Gastrocnemius medialis (tissue), 4 donors: ENCODE results near the gene WWOX.

Source experiments
- POLR2A ChIP-seq, 2 donors: fragments of 450-650 bp; IDR thresholded peaks; one replicate each; pipeline ENCODE4 v1.6.1; 2017; ENCODE audit warnings: antibody characterized with exemption in 2 of 2, mild to moderate bottlenecking in 2 of 2, moderate library complexity in 2 of 2
- TF ChIP-seq, protein P1 (sequence below), 5 experiments: fragments of 450-650 bp in 3 of 5; fragments of 200-600 bp in 2 of 5; sonication (generic) in 2 of 5; IDR thresholded peaks in 4 of 5; conservative IDR thresholded peaks in 1 of 5; 1 replicate in 4 of 5; 2 replicates in 1 of 5; pipeline ENCODE4 v1.5.1; 2016 to 2019; ENCODE audit warnings: antibody characterized with exemption in 5 of 5, mild to moderate bottlenecking in 3 of 5, moderate library complexity in 3 of 5

GRCh38 chr16:78574571-78574970, 475.1 kb downstream of the WWOX start:
- TF ChIP-seq, protein P1, sequence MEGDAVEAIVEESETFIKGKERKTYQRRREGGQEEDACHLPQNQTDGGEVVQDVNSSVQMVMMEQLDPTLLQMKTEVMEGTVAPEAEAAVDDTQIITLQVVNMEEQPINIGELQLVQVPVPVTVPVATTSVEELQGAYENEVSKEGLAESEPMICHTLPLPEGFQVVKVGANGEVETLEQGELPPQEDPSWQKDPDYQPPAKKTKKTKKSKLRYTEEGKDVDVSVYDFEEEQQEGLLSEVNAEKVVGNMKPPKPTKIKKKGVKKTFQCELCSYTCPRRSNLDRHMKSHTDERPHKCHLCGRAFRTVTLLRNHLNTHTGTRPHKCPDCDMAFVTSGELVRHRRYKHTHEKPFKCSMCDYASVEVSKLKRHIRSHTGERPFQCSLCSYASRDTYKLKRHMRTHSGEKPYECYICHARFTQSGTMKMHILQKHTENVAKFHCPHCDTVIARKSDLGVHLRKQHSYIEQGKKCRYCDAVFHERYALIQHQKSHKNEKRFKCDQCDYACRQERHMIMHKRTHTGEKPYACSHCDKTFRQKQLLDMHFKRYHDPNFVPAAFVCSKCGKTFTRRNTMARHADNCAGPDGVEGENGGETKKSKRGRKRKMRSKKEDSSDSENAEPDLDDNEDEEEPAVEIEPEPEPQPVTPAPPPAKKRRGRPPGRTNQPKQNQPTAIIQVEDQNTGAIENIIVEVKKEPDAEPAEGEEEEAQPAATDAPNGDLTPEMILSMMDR (IDR thresholded peaks at IDR 0.05 in 4 of 5, conservative IDR thresholded peaks at IDR 0.05 in 1 of 5): no peak
- TF ChIP-seq POLR2A (IDR thresholded peaks at IDR 0.05): no peak
